G401 (cell line): ENCODE data around the gene PCP4L1. TPM values are rescaled to one million over a fixed set of nuclear protein-coding genes. Genes with fewer than 3 reads are reported as not detected.
"Not testable (repeated sequence)": the region's sequence is repeated elsewhere in the genome, so short reads cannot be mapped to it uniquely, and the experiment has no call there.

Experiments
- DNase-seq: peaks from one replicate; pipeline ENCODE4 v3.0.0-alpha.2; 2015; ENCODE audit warnings: low spot score
- in situ Hi-C: cut with HindIII; loops from 2 replicates; pipeline ENCODE4 v1.10.0; 2016; ENCODE audit warnings: low sequenced_read_pairs, mixed read lengths
- total RNA-seq: library from RNA; depleted of rRNA; stranded (reverse); fragments of >200 nt; shearing (Covaris generic); gene quantifications from 2 replicates; pipeline ENCODE4 v1.2.3, GENCODE V29; 2014

The PCP4L1 gene
- total RNA-seq, 1 experiment from 2014 or later, result not detected

DNA sequence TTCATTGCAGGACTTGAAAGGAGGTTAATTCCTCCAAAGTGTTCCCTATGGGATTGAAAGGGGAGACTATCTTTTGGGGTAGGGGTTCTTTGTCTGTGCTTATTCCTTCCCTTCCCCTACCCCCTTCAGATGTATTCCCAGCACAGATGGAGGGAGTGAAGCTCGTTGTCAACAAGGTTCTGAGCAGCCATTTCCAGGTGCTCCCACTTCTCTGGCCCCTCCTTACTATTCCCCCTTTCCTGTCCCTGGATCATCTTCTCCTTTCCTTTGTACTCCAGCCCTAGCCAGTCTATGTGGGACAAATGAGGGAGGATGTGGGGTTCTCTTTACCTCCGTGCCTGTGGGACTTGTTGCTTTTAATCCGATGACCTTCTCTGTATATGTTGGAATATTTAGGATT lies 31.8 kb upstream of the PCP4L1 start:
- DNase-seq, result no peak
- in situ Hi-C loops, result no loop called here

GRCh38 chr1:161227196-161227871 lies 31.2 kb upstream of the PCP4L1 start:
- in situ Hi-C loops, result no loop called here
- DNase-seq, result peak; percentile 85

DNA sequence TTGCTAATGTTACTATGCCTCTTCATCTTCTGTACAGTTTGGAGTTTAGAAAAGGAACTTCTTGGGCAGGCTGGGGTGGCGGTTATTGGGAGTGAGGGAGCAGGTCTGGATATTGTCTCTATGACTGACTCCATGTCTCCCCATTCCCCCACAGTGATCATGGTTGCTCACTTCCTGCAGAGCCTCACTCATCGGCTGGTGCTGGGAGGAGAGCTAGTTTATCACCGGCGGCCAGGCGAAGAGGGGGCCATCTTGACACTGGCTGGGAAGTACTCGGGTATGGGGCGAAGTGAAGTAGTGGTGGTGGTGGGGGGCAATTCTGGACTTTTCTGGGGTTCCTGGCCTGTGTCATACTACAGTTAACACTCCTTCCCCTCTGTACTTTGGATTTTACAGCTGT lies 30.5 kb upstream of the PCP4L1 start:
- in situ Hi-C loops, result no loop called here
- no peak for DNase-seq

- no peak for DNase-seq
- in situ Hi-C loops, result no loop called here
Observed at GRCh38 chr1:161229896-161230295, 28.6 kb upstream of the PCP4L1 start.

GRCh38 chr1:161230762-161231161 lies 27.8 kb upstream of the PCP4L1 start:
- in situ Hi-C loops, result no loop called here
- DNase-seq, result no peak

DNA sequence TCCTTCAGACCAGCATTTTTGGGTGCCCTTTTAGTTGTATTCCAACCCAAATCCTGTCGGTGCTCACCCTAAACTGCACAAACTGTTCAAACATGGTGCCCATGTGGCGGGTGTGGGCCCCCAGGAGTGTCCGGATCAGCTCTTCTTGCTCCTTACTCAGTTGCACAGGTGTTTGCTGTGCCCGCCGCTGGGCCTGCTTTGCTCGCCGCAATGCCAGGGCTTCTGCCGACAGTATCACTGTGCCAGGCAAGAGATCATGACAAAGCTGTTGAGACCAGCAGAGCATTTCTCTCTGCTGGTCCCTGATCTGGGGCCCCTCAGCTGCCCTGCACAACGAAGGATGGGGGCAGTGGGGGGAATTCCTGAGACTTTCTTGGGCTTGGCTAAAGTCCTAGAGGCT lies 25.4 kb upstream of the PCP4L1 start:
- in situ Hi-C loops, result no loop called here
- no peak for DNase-seq

DNA sequence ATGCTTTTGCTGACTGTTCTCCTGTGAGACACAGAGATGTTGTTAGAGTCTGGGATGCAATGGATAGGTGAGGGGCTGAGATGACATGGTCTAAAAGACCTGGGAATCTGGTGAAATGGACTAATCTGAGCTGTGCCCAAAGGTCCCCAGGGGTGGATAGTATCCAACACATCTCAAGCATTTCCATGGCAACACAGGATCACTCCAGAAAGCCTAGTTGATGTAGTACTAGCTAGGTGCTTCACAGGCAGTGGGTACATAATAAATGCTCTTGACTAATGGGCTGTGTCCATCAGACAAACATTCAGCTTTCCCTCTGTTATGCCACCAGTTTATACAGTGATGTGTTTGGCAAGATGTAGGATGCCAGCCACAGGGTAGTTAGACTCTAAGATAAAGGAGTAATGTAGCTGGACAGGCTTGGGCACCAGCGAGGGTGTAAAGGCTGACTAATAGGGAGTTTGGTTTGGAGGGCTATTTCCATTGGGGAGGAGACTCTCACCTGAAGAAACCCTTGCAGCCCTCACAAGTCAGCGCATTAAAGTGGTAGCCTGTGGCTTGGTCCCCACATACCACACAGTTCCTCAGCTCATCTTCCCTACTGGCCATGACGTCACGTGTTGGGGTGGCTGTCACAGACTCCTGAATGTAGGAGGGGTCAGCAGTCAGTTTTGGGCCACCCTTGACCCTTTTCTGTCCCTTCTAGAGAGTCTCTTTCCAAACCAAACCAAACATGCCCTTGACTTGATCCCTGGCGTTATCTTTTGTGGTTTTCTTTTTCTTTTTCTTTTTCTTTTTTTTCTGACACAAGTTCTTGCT lies 22.4 kb upstream of the PCP4L1 start:
- DNase-seq, result no peak
- in situ Hi-C loops, result no loop called here

- no peak for DNase-seq
- in situ Hi-C loops, result no loop called here
Observed at GRCh38 chr1:161238039-161238473, 20.5 kb upstream of the PCP4L1 start, which contains the start of gene NR1I3. NR1I3 (minus strand) TSS chr1:161238203; CDS start chr1:161236565, 1,638 bp downstream.

DNA sequence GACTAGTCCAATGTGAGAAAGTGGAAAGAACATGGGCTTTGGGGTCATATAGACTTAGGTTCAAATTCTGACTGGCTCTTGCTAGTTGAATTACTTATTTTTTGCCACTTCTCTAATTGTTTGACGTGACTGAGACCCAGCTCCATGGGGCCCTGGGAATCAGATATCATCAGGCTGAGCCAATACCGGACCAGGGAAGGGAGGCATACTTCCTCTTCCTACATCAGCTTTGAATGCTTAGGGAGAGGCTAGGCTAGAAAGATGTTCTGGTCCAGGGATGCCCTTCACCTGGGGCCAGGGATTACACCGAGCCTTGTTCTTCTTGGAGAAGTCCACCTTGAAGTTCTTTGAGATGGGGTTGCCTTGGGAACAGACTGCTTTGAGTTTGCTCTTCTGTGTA lies 16.9 kb upstream of the PCP4L1 start:
- in situ Hi-C loops, result no loop called here
- no peak for DNase-seq

GRCh38 chr1:161242313-161242712 lies 16.2 kb upstream of the PCP4L1 start:
- no peak for DNase-seq
- in situ Hi-C loops, result no loop called here

GRCh38 chr1:161244888-161245287 lies 13.7 kb upstream of the PCP4L1 start:
- no peak for DNase-seq
- in situ Hi-C loops, result no loop called here

DNA sequence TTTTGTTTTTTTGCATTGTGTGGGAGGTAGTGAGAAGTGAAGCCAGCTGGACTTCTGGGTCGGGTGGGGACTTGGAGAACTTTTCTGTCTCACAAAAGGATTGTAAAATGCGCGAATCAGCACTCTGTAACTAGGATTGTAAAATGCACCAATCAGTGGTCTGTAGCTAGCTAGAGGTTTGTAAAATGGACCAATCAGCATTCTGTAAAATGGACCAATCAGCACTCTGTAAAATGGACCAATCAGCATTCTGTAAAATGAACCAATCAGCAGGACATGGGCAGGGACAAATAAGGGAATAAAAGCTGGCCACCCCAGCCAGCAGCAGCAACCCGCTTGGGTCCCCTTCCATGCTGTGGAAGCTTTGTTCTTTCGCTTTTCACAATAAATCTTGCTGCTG lies 8.4 kb upstream of the PCP4L1 start:
- in situ Hi-C loops, DNase-seq: not testable (repeated sequence)

DNA sequence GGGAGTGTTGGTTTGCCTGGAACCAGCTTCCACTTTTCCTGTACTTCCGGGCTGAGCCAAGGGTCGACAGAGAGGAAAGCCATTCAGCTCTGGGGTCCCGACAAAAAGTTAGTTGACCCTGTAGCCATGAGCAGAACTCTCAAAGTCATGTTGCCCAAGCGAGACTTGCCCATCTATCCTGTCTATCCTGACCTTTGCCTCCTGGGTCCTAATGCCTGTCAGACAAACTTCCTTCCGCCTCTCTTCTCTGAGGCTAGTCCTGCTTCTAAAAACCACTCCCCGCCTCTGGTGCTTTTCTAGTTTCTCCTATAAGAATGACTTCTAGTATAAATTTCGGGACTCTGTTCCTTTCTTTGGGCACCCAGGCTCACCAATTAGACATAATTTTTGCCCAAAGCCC lies 7.7 kb upstream of the PCP4L1 start:
- no peak for DNase-seq
- in situ Hi-C loops, result no loop called here

GRCh38 chr1:161251579-161251978 lies 7.0 kb upstream of the PCP4L1 start:
- in situ Hi-C loops, result no loop called here
- DNase-seq, result no peak

DNA sequence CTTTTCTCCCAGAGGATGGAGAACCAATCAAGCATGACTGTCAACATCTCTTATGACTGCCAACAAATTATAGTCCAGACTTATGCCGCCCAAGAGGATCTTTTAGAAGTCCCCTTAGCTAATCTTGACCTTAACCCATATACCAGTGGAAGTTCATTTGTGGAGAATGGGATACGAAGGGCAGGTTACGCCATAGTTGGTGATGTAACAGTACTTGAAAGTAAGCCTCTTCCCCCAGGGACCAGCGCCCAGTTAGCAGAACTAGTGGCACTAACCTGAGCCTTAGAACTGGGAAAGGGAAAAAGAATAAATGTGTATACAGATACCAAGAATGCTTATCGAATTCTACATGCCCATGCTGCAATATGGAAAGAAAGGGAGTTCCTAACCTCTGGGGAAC lies 3.2 kb upstream of the PCP4L1 start:
- in situ Hi-C loops, DNase-seq: not testable (repeated sequence)

DNA sequence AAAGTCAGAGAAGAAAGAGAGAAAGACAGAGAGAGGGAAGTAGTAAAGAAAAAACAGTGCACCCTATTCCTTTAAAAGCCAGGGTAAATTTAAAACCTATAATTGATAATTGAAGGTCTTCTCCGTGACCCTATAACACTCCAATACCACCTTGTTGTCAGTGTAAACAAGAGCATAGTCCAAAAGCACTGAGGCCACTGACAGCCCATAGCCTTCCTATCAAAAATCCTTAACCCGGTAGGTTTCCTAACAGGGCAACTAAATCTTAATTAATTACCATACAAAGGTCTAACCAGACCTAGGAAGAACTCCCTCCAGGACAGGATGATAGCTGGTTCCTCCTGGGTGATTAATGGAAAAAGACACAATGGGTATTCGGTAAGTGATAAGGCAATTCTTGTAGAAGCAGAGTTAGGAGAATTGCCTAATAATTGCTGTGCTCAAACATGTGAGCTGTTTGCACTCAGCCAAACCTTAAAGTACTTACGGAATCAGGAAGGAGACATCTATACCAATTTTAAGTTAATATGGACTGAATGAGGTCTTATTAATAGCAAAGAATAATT lies 2.5 kb upstream of the PCP4L1 start:
- in situ Hi-C loops, DNase-seq: not testable (repeated sequence)

- in situ Hi-C loops, DNase-seq: not testable (repeated sequence)
Observed at GRCh38 chr1:161257109-161257508, 1.4 kb upstream of the PCP4L1 start.

DNA sequence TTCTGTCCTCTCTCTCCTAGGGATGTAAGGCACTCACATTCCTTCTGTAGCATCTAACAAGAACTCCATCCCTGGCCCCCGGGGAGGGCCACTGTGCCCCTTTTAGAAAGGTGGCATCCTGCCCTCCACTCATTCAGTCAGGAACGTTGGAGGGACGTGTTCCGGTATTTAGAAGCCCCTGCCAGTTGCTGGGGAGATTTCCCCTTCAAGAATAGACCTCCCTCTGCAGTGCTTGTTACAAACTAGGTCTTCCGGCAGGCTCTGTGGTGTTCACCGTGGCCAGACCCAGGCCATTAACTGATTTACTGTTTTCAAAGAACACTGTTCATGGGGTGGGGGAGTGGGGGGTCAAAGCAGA lies 779 bp downstream of the PCP4L1 start:
- in situ Hi-C loops, result no loop called here

DNA sequence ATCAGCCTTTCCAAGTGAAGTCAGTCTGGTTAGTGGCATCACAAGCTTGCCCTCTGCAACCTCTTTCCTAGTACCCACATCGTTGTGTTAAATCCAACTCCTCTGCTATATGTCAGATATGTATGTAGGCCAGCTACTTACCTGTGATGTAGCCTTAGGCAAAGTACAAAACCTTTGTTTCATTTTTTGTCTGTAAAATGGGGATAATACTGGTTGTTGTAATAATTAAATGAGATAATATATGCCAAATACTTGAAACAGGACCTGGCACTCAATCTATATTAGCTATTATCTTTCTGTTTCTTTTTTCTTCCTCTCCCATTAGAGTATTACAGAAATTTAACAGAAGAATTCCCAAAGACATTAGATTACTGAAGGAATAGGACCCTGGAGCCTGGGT lies 1.2 kb downstream of the PCP4L1 start:
- no peak for DNase-seq
- in situ Hi-C loops, result no loop called here

More for the DNA sequence above, 779 bp downstream of the PCP4L1 start:
- no peak for DNase-seq
